ENCODE measurements around the gene LRRC8D. TPM values are rescaled to one million over a fixed set of nuclear protein-coding genes. Genes with fewer than 3 reads are reported as not detected.

Gene LRRC8D
- total and polyA plus RNA-seq, 9 of the 15 experiments (the other 6 are each of a cell fraction or from before 2014, with no cell fraction given), result 3.4 to 53.9 (median 15.9) TPM

GRCh38 chr1:89822109-89822962, 1.5 kb downstream of the LRRC8D start:
- TSS peak; percentile 47 for BruUV-seq (replicated peaks)
- Histone ChIP-seq H2AFZ (ENCODE audit: low read depth, low read length) (peak overlapping the region; percentile 91), H3K27me3 (ENCODE audit: control insufficient read depth in 2 of 2, insufficient read depth in 2 of 2, low read length in 2 of 2) (no peaks in the 10 kb centered on the region), H3K4me3 (peak overlapping the region; percentile 77), H3K9me3 (replicated peaks; ENCODE audit: control insufficient read depth, insufficient read depth, low read depth, low read length) (0 out of 2 replicates have a peak, but pooled peaks cover 4% of the 10 kb centered on the region), H3K79me2 (ENCODE audit: control insufficient read depth, insufficient read depth, low read length) (peaks cover 78% of the 10 kb centered on the region), H3K4me2 (ENCODE audit: insufficient read depth, low read length) (peak overlapping the region; percentile 92), H3K36me3 (ENCODE audit: control insufficient read depth, insufficient read depth, low read length) (peaks cover 26% of the 10 kb centered on the region), H3K4me1 (replicated peaks in 1 of 2; ENCODE audit: control insufficient read depth in 2 of 2, insufficient read depth in 2 of 2, low read length in 2 of 2) (peaks cover 18 to 22% of the 10 kb centered on the region in 2 experiments; a peak in 4 of 5 replicates), H3K9me1 (ENCODE audit: control insufficient read depth, insufficient read depth, low read length) (no peaks in the 10 kb centered on the region), H4K20me1 (replicated peaks; ENCODE audit: control insufficient read depth, insufficient read depth, low read length) (no peaks in the 10 kb centered on the region), H3K27ac (ENCODE audit: extremely low read depth, low read depth, low read length) (peak overlapping the region; percentile 85), H3K9ac (ENCODE audit: insufficient read depth in 1 of 2, low read depth in 2 of 2, low read length in 2 of 2) (peak overlapping the region; percentile 85 to 88)
- intact Hi-C loops (cut with micrococcal nuclease) (loop anchor here (2.0 to 5.0 kb wide), 5 partner anchors 74 to 285 kb away; partner anchors contain the start of gene ZNF326), in situ Hi-C loops (cut with MboI) (no loop called here)
- FAIRE-seq (peak; percentile 26), DNase-seq (ENCODE audit: extremely low read depth in 1 of 4, low spot score in 3 of 4) (peak; percentile 42 to 58 (median 48)), ATAC-seq (peak; percentile 54)
- ChIA-PET POLR2A (interaction anchor here (0.6 to 3.3 kb wide), 21 partner anchors 9 to 294 kb away, joined by 3 to 22 read pairs (median 4); partner anchors contain the start of genes LRRC8C and ZNF326), CTCF (ENCODE audit: low intra/inter-chr PET ratio) (no interaction called here)
- 10% methylated on average over 16 of the region's 17 CpGs for WGBS (ENCODE audit: insufficient coverage, low coverage, missing lambda C conversion rate)
- TF ChIP-seq FOXK1 (CRISPR knock-in tag; IDR thresholded peaks at IDR 0.05; ENCODE audit: borderline replicate concordance) (0 out of 2 replicates have a peak, but pooled peaks have one; percentile 26), TRIM28 (IDR thresholded peaks at IDR 0.05) (peak; percentile 38; the same call in 1 of the 2 replicates), JUND (IDR thresholded peaks at IDR 0.05; ENCODE audit: borderline replicate concordance, low read depth, low read length) (no peak), JUND (tag; IDR thresholded peaks at IDR 0.05; ENCODE audit: borderline replicate concordance, low read depth, low read length) (no peak), BRCA1 (IDR thresholded peaks at IDR 0.05) (no peak), BRCA1 (CRISPR knock-in tag; IDR thresholded peaks at IDR 0.05) (no peak), HDAC3 (IDR thresholded peaks at IDR 0.05; ENCODE audit: borderline replicate concordance, partially characterized antibody) (peak; percentile 4), NFRKB (IDR thresholded peaks at IDR 0.05; ENCODE audit: low read depth) (peak; percentile 75), MEF2D (tag; conservative IDR thresholded peaks at IDR 0.05; ENCODE audit: low read depth) (0 out of 2 replicates have a peak, but pooled peaks have one; percentile 15), CTCF (IDR thresholded peaks at IDR 0.05 in 2 of 3, conservative IDR thresholded peaks at IDR 0.05 in 1 of 3; ENCODE audit: insufficient read depth in 2 of 3, low read depth in 1 of 3, low read length in 3 of 3) (0 out of 6 replicates have a peak, but pooled peaks of 1 of the 3 experiments have one; percentile 9), HDAC1 (IDR thresholded peaks at IDR 0.05) (peak in 1 of 2 experiments; percentile 68; a peak in 2 of 4 replicates), ELF4 (CRISPR knock-in tag; IDR thresholded peaks at IDR 0.05) (peak; percentile 44; the same call in 1 of the 2 replicates), OTX1 (CRISPR knock-in tag; IDR thresholded peaks at IDR 0.05) (peak; percentile 68; the same call in 1 of the 2 replicates), COPS2 (conservative IDR thresholded peaks at IDR 0.05) (no peak)
- TF ChIP-seq, protein P1, sequence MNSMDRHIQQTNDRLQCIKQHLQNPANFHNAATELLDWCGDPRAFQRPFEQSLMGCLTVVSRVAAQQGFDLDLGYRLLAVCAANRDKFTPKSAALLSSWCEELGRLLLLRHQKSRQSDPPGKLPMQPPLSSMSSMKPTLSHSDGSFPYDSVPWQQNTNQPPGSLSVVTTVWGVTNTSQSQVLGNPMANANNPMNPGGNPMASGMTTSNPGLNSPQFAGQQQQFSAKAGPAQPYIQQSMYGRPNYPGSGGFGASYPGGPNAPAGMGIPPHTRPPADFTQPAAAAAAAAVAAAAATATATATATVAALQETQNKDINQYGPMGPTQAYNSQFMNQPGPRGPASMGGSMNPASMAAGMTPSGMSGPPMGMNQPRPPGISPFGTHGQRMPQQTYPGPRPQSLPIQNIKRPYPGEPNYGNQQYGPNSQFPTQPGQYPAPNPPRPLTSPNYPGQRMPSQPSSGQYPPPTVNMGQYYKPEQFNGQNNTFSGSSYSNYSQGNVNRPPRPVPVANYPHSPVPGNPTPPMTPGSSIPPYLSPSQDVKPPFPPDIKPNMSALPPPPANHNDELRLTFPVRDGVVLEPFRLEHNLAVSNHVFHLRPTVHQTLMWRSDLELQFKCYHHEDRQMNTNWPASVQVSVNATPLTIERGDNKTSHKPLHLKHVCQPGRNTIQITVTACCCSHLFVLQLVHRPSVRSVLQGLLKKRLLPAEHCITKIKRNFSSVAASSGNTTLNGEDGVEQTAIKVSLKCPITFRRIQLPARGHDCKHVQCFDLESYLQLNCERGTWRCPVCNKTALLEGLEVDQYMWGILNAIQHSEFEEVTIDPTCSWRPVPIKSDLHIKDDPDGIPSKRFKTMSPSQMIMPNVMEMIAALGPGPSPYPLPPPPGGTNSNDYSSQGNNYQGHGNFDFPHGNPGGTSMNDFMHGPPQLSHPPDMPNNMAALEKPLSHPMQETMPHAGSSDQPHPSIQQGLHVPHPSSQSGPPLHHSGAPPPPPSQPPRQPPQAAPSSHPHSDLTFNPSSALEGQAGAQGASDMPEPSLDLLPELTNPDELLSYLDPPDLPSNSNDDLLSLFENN (IDR thresholded peaks at IDR 0.05; ENCODE audit: low read depth in 2 of 2, low read length in 2 of 2), result 0 out of 4 replicates have a peak, but pooled peaks of 1 of the 2 experiments have one; percentile 4
